ENCODE measurements around the gene BAG2. TPM values are rescaled to one million over a fixed set of nuclear protein-coding genes. Genes with fewer than 3 reads are reported as not detected.

The BAG2 gene
- total RNA-seq, 1 donor: 32.8 TPM

- no peak for TF ChIP-seq CTCF (IDR thresholded peaks at IDR 0.05; ENCODE audit: insufficient read depth, low read depth, low read length)
- peak; percentile 89 for DNase-seq (ENCODE audit: low read depth)
- H3K4me3 ChIP-seq (ENCODE audit: low read depth, low read length): no peak overlapping the region
Observed at GRCh38 chr6:57224769-57225515, 52.8 kb downstream of the BAG2 start.

GRCh38 chr6:57226221-57226620 is 54.1 kb downstream of the BAG2 start:
- no peak for DNase-seq (ENCODE audit: low read depth)
- TF ChIP-seq CTCF (IDR thresholded peaks at IDR 0.05; ENCODE audit: insufficient read depth, low read depth, low read length): no peak
- no peak overlapping the region for H3K4me3 ChIP-seq (ENCODE audit: low read depth, low read length)

Other genes starting within 250 kb of the BAG2 start
- 11.0 and 13.4 TPM in 2 replicates for gene BEND6, start 217.2 kb upstream of the BAG2 start, total RNA-seq
- 15.1 and 24.6 TPM in 2 replicates for gene KIAA1586, start 125.6 kb upstream of the BAG2 start, total RNA-seq
- 58.6 and 85.1 TPM in 2 replicates for gene ZNF451, start 82.1 kb upstream of the BAG2 start, total RNA-seq
- gene RAB23, start 50.0 kb downstream of the BAG2 start, total RNA-seq: 58.7 and 63.5 TPM in 2 replicates
- gene PRIM2, start 145.3 kb downstream of the BAG2 start, total RNA-seq: 33.8 and 51.0 TPM in 2 replicates